HG03342 (cell line): ENCODE measurements around the gene CYFIP2.
"Not testable (repeated sequence)": the region's sequence is repeated elsewhere in the genome, so short reads cannot be mapped to it uniquely, and the experiment has no call there.

Experiments used
- ATAC-seq: cut with Tn5 transposase; IDR thresholded peaks from one replicate; pipeline ENCODE4 v1.9.1; 2021; ENCODE audit warnings: mild to moderate bottlenecking, moderate library complexity; ENCODE audit not compliant: unreplicated experiment

The CYFIP2 gene

GRCh38 chr5:157387041-157387563 lies 121.2 kb downstream of the CYFIP2 start:
- ATAC-seq = no peak

GRCh38 chr5:157387683-157388093 lies 121.8 kb downstream of the CYFIP2 start:
- ATAC-seq = no peak

GRCh38 chr5:157388111-157388710 lies 122.3 kb downstream of the CYFIP2 start:
- no peak for ATAC-seq

GRCh38 chr5:157389103-157389502 lies 123.2 kb downstream of the CYFIP2 start:
- no peak for ATAC-seq

GRCh38 chr5:157390133-157390532 lies 124.2 kb downstream of the CYFIP2 start:
- no peak for ATAC-seq

GRCh38 chr5:157390551-157391297 lies 124.8 kb downstream of the CYFIP2 start:
- no peak for ATAC-seq

- ATAC-seq = no peak
Observed at GRCh38 chr5:157398305-157398704, 132.4 kb downstream of the CYFIP2 start.

- no peak for ATAC-seq
Observed at GRCh38 chr5:157400741-157401495, 135.0 kb downstream of the CYFIP2 start.

GRCh38 chr5:157415838-157416237 lies 149.9 kb downstream of the CYFIP2 start:
- no peak for ATAC-seq

- not testable (repeated sequence) for ATAC-seq
Observed at GRCh38 chr5:157419521-157419920, 153.6 kb downstream of the CYFIP2 start.

GRCh38 chr5:157429920-157430319 lies 164.0 kb downstream of the CYFIP2 start:
- not testable (repeated sequence) for ATAC-seq

- ATAC-seq = peak; percentile 78
Observed at GRCh38 chr5:157431544-157432200, 165.7 kb downstream of the CYFIP2 start.

- no peak for ATAC-seq
Observed at GRCh38 chr5:157434096-157434495, 168.2 kb downstream of the CYFIP2 start.

- no peak for ATAC-seq
Observed at GRCh38 chr5:157443041-157443549, 177.2 kb downstream of the CYFIP2 start.

- ATAC-seq = no peak
Observed at GRCh38 chr5:157444224-157444623, 178.3 kb downstream of the CYFIP2 start.
